Suprapubic skin (tissue), 3 donors: ENCODE measurements around the gene FANK1.

Source experiments
- CTCF ChIP-seq, 2 donors: fragments of 200-600 bp in 1 of 2; fragments of 450-650 bp in 1 of 2; sonication (generic) in 1 of 2; IDR thresholded peaks; one replicate each; pipeline ENCODE4 v1.5.1; 2016 to 2019; ENCODE audit warnings: antibody characterized with exemption in 2 of 2, mild to moderate bottlenecking in 1 of 2, moderate library complexity in 1 of 2
- EP300 ChIP-seq: sonication (generic); formaldehyde crosslinking; IDR thresholded peaks from one replicate; pipeline ENCODE4 v1.6.1; 2017; ENCODE audit warnings: antibody characterized with exemption
- POLR2A ChIP-seq, 2 donors: fragments of 450-650 bp; IDR thresholded peaks; one replicate each; pipeline ENCODE4 v1.6.1; 2017; ENCODE audit warnings: antibody characterized with exemption in 2 of 2, mild to moderate bottlenecking in 2 of 2, moderate library complexity in 2 of 2

- TF ChIP-seq CTCF (IDR thresholded peaks at IDR 0.05) (no peak), POLR2A (IDR thresholded peaks at IDR 0.05) (no peak), EP300 (no peak)
Observed at GRCh38 chr10:125883211-125883610, 13.2 kb upstream of the FANK1 start.
